ENCODE measurements around the gene CD6.

CD6 gene, protein sequence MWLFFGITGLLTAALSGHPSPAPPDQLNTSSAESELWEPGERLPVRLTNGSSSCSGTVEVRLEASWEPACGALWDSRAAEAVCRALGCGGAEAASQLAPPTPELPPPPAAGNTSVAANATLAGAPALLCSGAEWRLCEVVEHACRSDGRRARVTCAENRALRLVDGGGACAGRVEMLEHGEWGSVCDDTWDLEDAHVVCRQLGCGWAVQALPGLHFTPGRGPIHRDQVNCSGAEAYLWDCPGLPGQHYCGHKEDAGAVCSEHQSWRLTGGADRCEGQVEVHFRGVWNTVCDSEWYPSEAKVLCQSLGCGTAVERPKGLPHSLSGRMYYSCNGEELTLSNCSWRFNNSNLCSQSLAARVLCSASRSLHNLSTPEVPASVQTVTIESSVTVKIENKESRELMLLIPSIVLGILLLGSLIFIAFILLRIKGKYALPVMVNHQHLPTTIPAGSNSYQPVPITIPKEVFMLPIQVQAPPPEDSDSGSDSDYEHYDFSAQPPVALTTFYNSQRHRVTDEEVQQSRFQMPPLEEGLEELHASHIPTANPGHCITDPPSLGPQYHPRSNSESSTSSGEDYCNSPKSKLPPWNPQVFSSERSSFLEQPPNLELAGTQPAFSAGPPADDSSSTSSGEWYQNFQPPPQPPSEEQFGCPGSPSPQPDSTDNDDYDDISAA

DNA sequence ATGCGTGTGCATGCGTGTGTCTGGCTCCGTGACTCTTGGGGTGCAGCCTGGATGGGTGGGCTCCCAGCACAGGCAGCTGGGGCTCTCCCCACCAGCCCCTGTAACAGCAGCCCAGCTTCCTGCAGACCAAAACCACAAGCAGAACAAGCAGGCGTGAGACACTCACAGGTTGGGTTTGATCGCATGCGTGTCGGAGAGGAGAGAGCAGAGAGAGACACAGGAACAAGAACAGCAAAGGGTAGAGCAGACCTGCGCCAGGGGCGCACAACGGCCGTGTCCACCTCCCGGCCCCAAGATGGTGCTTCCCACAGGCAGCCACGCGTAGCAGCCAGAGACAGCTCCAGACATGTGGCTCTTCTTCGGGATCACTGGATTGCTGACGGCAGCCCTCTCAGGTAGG, at the start of gene CD6:
Gene CD6 (plus strand): TSS at position 161 of the 400 bp plus-strand sequence. CDS start 186 bp downstream, at position 347.
- DNase-seq (ENCODE audit: extremely low spot score), result no peak
- ChIA-PET CTCF (interaction anchor here (0.6 kb wide), 1 partner anchor 13 kb away, joined by 3 read pairs; no protein-coding TSS in a partner anchor), POLR2A (no interaction called here)
- TF ChIP-seq L3MBTL2 (conservative IDR thresholded peaks at IDR 0.05) (no peak), BHLHE40 (IDR thresholded peaks at IDR 0.05; ENCODE audit: borderline replicate concordance) (no peak), ELF4 (IDR thresholded peaks at IDR 0.05) (no peak), SUZ12 (IDR thresholded peaks at IDR 0.05) (no peak), HDGF (IDR thresholded peaks at IDR 0.05; ENCODE audit: borderline replicate concordance) (no peak), SP1 (IDR thresholded peaks at IDR 0.05) (no peak), TARDBP (IDR thresholded peaks at IDR 0.05) (no peak), FOXA1 (IDR thresholded peaks at IDR 0.05) (no peak), FOXM1 (IDR thresholded peaks at IDR 0.05; ENCODE audit: borderline replicate concordance) (no peak), ARNT (IDR thresholded peaks at IDR 0.05) (no peak), CTBP1 (IDR thresholded peaks at IDR 0.05; ENCODE audit: borderline replicate concordance) (no peak), ZNF384 (IDR thresholded peaks at IDR 0.05) (no peak), LEF1 (IDR thresholded peaks at IDR 0.05; ENCODE audit: borderline replicate concordance) (no peak), FOXK2 (IDR thresholded peaks at IDR 0.05) (no peak), NFRKB (IDR thresholded peaks at IDR 0.05) (no peak)
- TF ChIP-seq, protein P1, sequence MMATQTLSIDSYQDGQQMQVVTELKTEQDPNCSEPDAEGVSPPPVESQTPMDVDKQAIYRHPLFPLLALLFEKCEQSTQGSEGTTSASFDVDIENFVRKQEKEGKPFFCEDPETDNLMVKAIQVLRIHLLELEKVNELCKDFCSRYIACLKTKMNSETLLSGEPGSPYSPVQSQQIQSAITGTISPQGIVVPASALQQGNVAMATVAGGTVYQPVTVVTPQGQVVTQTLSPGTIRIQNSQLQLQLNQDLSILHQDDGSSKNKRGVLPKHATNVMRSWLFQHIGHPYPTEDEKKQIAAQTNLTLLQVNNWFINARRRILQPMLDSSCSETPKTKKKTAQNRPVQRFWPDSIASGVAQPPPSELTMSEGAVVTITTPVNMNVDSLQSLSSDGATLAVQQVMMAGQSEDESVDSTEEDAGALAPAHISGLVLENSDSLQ (IDR thresholded peaks at IDR 0.05), result no peak

DNA sequence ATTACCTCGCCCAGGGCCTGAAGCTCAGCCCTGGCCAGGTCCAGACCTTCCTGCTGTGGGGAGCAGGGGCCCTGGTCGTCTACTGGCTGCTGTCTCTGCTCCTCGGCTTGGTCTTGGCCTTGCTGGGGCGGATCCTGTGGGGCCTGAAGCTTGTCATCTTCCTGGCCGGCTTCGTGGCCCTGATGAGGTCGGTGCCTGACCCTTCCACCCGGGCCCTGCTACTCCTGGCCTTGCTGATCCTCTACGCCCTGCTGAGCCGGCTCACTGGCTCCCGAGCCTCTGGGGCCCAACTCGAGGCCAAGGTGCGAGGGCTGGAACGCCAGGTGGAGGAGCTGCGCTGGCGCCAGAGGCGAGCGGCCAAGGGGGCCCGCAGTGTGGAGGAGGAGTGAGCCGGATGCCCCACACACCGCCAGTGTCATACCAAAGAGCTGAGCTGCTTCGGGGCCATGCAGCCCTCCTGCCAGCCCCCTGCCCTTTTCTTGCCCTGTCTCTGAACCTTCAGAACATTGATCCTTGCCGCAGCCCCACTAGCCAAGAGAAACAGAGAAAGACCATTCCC, 49.6 kb upstream of the CD6 start:
- CTCF ChIA-PET, result no interaction called here
- POLR2A ChIA-PET, result interaction anchor here (1.0 kb wide), 1 partner anchor 16 kb away, joined by 4 read pairs; the partner anchor contains the start of gene PRPF19
- TF ChIP-seq FOXK2 (IDR thresholded peaks at IDR 0.05) (no peak), FOXM1 (IDR thresholded peaks at IDR 0.05; ENCODE audit: borderline replicate concordance) (no peak), TARDBP (IDR thresholded peaks at IDR 0.05) (no peak), HDGF (IDR thresholded peaks at IDR 0.05; ENCODE audit: borderline replicate concordance) (no peak)
- DNase-seq (ENCODE audit: extremely low spot score), result no peak

DNA sequence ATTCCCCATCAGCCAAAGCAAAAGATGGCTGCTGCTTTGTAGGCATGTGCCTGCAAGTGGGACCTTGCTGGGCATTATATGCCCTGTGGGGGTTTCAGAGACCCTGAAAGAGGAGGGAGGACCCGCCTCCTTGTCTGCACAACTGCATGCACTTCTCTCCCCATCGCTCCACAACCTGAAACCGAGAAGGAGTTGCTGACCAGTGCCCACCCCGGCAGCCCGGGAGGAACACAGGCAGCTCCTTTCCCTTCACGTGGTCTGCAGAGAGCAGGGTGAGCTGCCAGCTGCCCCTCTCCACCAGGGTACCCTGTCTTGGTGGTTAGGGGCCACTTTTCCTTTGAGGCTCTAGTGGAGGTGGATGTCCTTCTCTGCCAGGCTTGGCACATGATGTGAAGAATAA, 48.6 kb upstream of the CD6 start:
- POLR2A ChIA-PET, result interaction anchor here (1.4 to 1.7 kb wide), 2 partner anchors 9 to 16 kb away, joined by 5 to 10 read pairs; partner anchors contain the start of genes PRPF19 and TMEM109
- CTCF ChIA-PET, result interaction anchor here (1.5 kb wide), 1 partner anchor 92 kb away, joined by 3 read pairs; no protein-coding TSS in a partner anchor
- no peak for DNase-seq (ENCODE audit: extremely low spot score)
- TF ChIP-seq ELF4 (IDR thresholded peaks at IDR 0.05) (no peak), FOXM1 (IDR thresholded peaks at IDR 0.05; ENCODE audit: borderline replicate concordance) (no peak), ZNF384 (IDR thresholded peaks at IDR 0.05) (no peak), SP1 (IDR thresholded peaks at IDR 0.05) (no peak), LEF1 (IDR thresholded peaks at IDR 0.05; ENCODE audit: borderline replicate concordance) (no peak), TARDBP (IDR thresholded peaks at IDR 0.05) (no peak), SUZ12 (IDR thresholded peaks at IDR 0.05) (no peak), L3MBTL2 (conservative IDR thresholded peaks at IDR 0.05) (no peak), BHLHE40 (IDR thresholded peaks at IDR 0.05; ENCODE audit: borderline replicate concordance) (no peak), CTBP1 (IDR thresholded peaks at IDR 0.05; ENCODE audit: borderline replicate concordance) (no peak), NFRKB (IDR thresholded peaks at IDR 0.05) (no peak), FOXA1 (IDR thresholded peaks at IDR 0.05) (no peak)

DNA sequence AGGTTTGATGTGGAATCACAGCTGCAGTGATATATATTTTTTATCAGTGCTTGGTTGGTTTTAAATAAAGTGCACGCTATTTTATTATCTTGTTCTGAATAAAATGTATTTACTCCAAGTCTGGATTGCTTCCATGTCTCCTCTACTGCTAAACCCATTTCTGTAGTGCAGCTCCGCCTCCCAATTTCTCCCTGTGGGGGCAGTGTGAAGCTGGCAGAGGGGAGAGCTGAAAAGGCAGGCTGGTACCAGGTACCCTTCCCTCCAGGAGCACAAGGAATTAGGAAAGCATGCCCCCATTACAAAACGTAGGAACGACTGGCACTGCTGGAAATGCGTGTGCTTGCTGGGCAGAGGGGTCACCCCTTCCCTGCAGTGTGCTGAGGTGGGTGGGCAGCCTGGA, 48.2 kb upstream of the CD6 start:
- ChIA-PET POLR2A (interaction anchor here (1.4 to 1.7 kb wide), 2 partner anchors 10 to 17 kb away, joined by 5 to 10 read pairs; partner anchors contain the start of genes PRPF19 and TMEM109), CTCF (interaction anchor here (1.5 kb wide), 1 partner anchor 93 kb away, joined by 3 read pairs; no protein-coding TSS in a partner anchor)
- TF ChIP-seq HDGF (IDR thresholded peaks at IDR 0.05; ENCODE audit: borderline replicate concordance) (no peak), ARNT (IDR thresholded peaks at IDR 0.05) (no peak), FOXA1 (IDR thresholded peaks at IDR 0.05) (no peak), FOXK2 (IDR thresholded peaks at IDR 0.05) (no peak), FOXM1 (IDR thresholded peaks at IDR 0.05; ENCODE audit: borderline replicate concordance) (no peak), BHLHE40 (IDR thresholded peaks at IDR 0.05; ENCODE audit: borderline replicate concordance) (no peak), SP1 (IDR thresholded peaks at IDR 0.05) (no peak), TARDBP (IDR thresholded peaks at IDR 0.05) (no peak), NFRKB (IDR thresholded peaks at IDR 0.05) (no peak), LEF1 (IDR thresholded peaks at IDR 0.05; ENCODE audit: borderline replicate concordance) (no peak), CTBP1 (IDR thresholded peaks at IDR 0.05; ENCODE audit: borderline replicate concordance) (no peak), ZNF384 (IDR thresholded peaks at IDR 0.05) (no peak), L3MBTL2 (conservative IDR thresholded peaks at IDR 0.05) (no peak), SUZ12 (IDR thresholded peaks at IDR 0.05) (no peak), ELF4 (IDR thresholded peaks at IDR 0.05) (no peak)
- TF ChIP-seq, protein P1 (IDR thresholded peaks at IDR 0.05), result no peak
- DNase-seq (ENCODE audit: extremely low spot score), result no peak

DNA sequence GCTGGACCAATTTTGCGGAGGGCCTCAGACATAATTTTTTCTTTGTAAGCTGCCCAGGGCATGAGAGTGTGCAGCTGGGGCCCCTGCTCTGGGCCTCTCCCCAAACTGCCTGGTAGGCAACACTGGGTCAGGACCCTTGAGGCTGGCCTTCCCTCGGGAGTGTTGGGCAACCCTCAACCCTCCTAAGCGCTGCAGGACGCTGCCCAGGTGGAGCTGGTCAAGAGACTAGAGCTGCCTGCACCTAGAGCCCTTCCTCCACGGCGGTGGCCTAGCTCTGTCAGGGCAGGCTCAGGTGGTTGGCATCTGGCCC, 47.7 kb upstream of the CD6 start:
- ChIA-PET POLR2A (interaction anchor here (1.4 to 1.7 kb wide), 2 partner anchors 10 to 17 kb away, joined by 5 to 10 read pairs; partner anchors contain the start of genes PRPF19 and TMEM109), CTCF (interaction anchor here (1.5 kb wide), 1 partner anchor 93 kb away, joined by 3 read pairs; no protein-coding TSS in a partner anchor)
- TF ChIP-seq LEF1 (IDR thresholded peaks at IDR 0.05; ENCODE audit: borderline replicate concordance) (no peak), ARNT (IDR thresholded peaks at IDR 0.05) (no peak), HDGF (IDR thresholded peaks at IDR 0.05; ENCODE audit: borderline replicate concordance) (no peak), CTBP1 (IDR thresholded peaks at IDR 0.05; ENCODE audit: borderline replicate concordance) (no peak), SP1 (IDR thresholded peaks at IDR 0.05) (no peak), FOXK2 (IDR thresholded peaks at IDR 0.05) (no peak), L3MBTL2 (conservative IDR thresholded peaks at IDR 0.05) (no peak), ELF4 (IDR thresholded peaks at IDR 0.05) (no peak)
- TF ChIP-seq, protein P1 (IDR thresholded peaks at IDR 0.05), result no peak
- no peak for DNase-seq (ENCODE audit: extremely low spot score)
